Upper lobe of left lung (tissue), 6 donors: ENCODE measurements around the gene PRMT3. TPM values are rescaled to one million over a fixed set of nuclear protein-coding genes. Genes with fewer than 3 reads are reported as not detected.

Experiments
- ATAC-seq, 2 donors: fragments of 200-7000 bp; cut with Tn5 transposase; one replicate each; pipeline ENCODE4 v1.9.1; 2022; ENCODE audit warnings: mild to moderate bottlenecking in 2 of 2, moderate library complexity in 2 of 2; ENCODE audit not compliant: low FRiP score in 2 of 2
- DNase-seq, 2 donors: peaks; one replicate each; pipeline ENCODE4 v3.0.0-alpha.2; 2019 to 2020
- H3K27ac ChIP-seq, 4 donors: fragments of 200-600 bp; sonication (generic); one replicate each; pipeline ENCODE4 v1.5.1; 2016 to 2019
- H3K27me3 ChIP-seq, 4 donors: fragments of 200-600 bp; sonication (generic); one replicate each; pipeline ENCODE4 v1.5.1; 2017 to 2019
- H3K36me3 ChIP-seq, 4 donors: fragments of 200-600 bp; sonication (generic); one replicate each; pipeline ENCODE4 v1.5.1; 2016 to 2019
- H3K4me1 ChIP-seq, 4 donors: fragments of 200-600 bp; sonication (generic); one replicate each; pipeline ENCODE4 v1.5.1; 2018 to 2019
- H3K4me3 ChIP-seq, 4 donors: fragments of 200-600 bp; sonication (generic); one replicate each; pipeline ENCODE4 v1.5.1; 2017 to 2019; ENCODE audit warnings: mild to moderate bottlenecking in 2 of 4, moderate library complexity in 1 of 4
- H3K9me3 ChIP-seq, 4 donors: fragments of 200-600 bp; sonication (generic); one replicate each; pipeline ENCODE4 v1.5.1; 2018 to 2019
- CTCF ChIP-seq, 6 experiments: fragments of 450-650 bp in 4 of 6; fragments of 200-600 bp in 2 of 6; sonication (generic) in 2 of 6; IDR thresholded peaks; one replicate each; pipeline ENCODE4 v1.5.1; 2016 to 2019; ENCODE audit warnings: antibody characterized with exemption in 6 of 6
- EP300 ChIP-seq, 4 donors: sonication (generic); formaldehyde crosslinking; IDR thresholded peaks; one replicate each; pipeline ENCODE4 v1.5.1; 2017; ENCODE audit warnings: antibody characterized with exemption in 4 of 4, control low read depth in 2 of 4
- POLR2A ChIP-seq, 4 donors: fragments of 450-650 bp; IDR thresholded peaks; one replicate each; pipeline ENCODE4 v1.5.1; 2016 to 2017; ENCODE audit warnings: antibody characterized with exemption in 4 of 4, mild to moderate bottlenecking in 2 of 4
- POLR2AphosphoS5 ChIP-seq, 2 donors: sonication (generic); formaldehyde crosslinking; IDR thresholded peaks; one replicate each; pipeline ENCODE4 v1.5.1; 2017; ENCODE audit warnings: antibody characterized with exemption in 2 of 2
- WGBS, 2 donors: methylation state at CpG; one replicate each; pipeline ENCODE4 v1.1.5; 2017 to 2018; 5-methylcytosine and 5-hydroxymethylcytosine counted together
- total RNA-seq, 6 donors: library from RNA; depleted of rRNA in 4 of 6; stranded (reverse); fragments of >200 nt in 4 of 6; gene quantifications; one replicate each; pipeline versions ENCODE4 v1.1.0 to v1.2.1, GENCODE V29; 2016 to 2021
- donor health status: DM: no; HTN: no; CAD: no; lungs with moderate emphysema.
- donor health status: DM: no; HTN: yes; CAD: no; lungs with severe emphysema.

PRMT3 gene
- total RNA-seq, 6 donors from 2014 or later: 7.6 to 31.4 (median 13.1) TPM

GRCh38 chr11:20367313-20367948, 20.1 kb upstream of the PRMT3 start:
- Histone ChIP-seq H3K4me3 (no peak overlapping the region), H3K27me3 (no peaks in the 10 kb centered on the region), H3K9me3 (no peaks in the 10 kb centered on the region), H3K4me1 (peaks cover 12 to 27% (median 24%) of the 10 kb centered on the region in 4 donors), H3K27ac (no peak overlapping the region), H3K36me3 (peaks cover 0 to 23% (median 5%) of the 10 kb centered on the region in 4 donors)
- DNase-seq (no peak), ATAC-seq (peak in 1 of 2 donors; percentile 57)
- 77 to 82% methylated on average over 9 of the region's 9 CpGs for WGBS, 2 donors
- TF ChIP-seq EP300 (IDR thresholded peaks at IDR 0.05) (no peak), POLR2AphosphoS5 (IDR thresholded peaks at IDR 0.05) (no peak), CTCF (IDR thresholded peaks at IDR 0.05) (no peak), POLR2A (IDR thresholded peaks at IDR 0.05) (no peak)

- H3K27ac ChIP-seq: no peak overlapping the region
- peaks cover 12 to 25% (median 20%) of the 10 kb centered on the region in 4 donors for H3K4me1 ChIP-seq
- TF ChIP-seq EP300 (IDR thresholded peaks at IDR 0.05) (no peak), CTCF (IDR thresholded peaks at IDR 0.05) (no peak), POLR2AphosphoS5 (IDR thresholded peaks at IDR 0.05) (no peak), POLR2A (IDR thresholded peaks at IDR 0.05) (no peak)
- H3K36me3 ChIP-seq: peaks cover 0 to 23% (median 5%) of the 10 kb centered on the region in 4 donors
- DNase-seq (no peak), ATAC-seq (no peak)
- no peaks in the 10 kb centered on the region for H3K9me3 ChIP-seq
- H3K4me3 ChIP-seq: no peak overlapping the region
- H3K27me3 ChIP-seq: no peaks in the 10 kb centered on the region
These were observed 19.1 kb upstream of the PRMT3 start for GRCh38 chr11:20368438-20368837.

- Histone ChIP-seq H3K9me3 (no peaks in the 10 kb centered on the region), H3K4me1 (peaks cover 7 to 18% (median 13%) of the 10 kb centered on the region in 4 donors), H3K4me3 (no peak overlapping the region), H3K27me3 (no peaks in the 10 kb centered on the region), H3K27ac (no peak overlapping the region), H3K36me3 (peaks cover 0 to 30% (median 5%) of the 10 kb centered on the region in 4 donors)
- no peak for TF ChIP-seq CTCF (IDR thresholded peaks at IDR 0.05)
- no peak for TF ChIP-seq EP300 (IDR thresholded peaks at IDR 0.05)
- TF ChIP-seq POLR2AphosphoS5 (IDR thresholded peaks at IDR 0.05): no peak
- TF ChIP-seq POLR2A (IDR thresholded peaks at IDR 0.05): no peak
- DNase-seq (no peak), ATAC-seq (no peak)
These were observed 17.7 kb upstream of the PRMT3 start for GRCh38 chr11:20369826-20370225.

GRCh38 chr11:20372081-20372626, 15.4 kb upstream of the PRMT3 start:
- peaks cover 7 to 44% (median 13%) of the 10 kb centered on the region in 4 donors for H3K36me3 ChIP-seq
- 78% methylated on average over 5 of the region's 5 CpGs for WGBS, 2 donors
- TF ChIP-seq POLR2AphosphoS5 (IDR thresholded peaks at IDR 0.05): no peak
- TF ChIP-seq POLR2A (IDR thresholded peaks at IDR 0.05): no peak
- no peak for TF ChIP-seq CTCF (IDR thresholded peaks at IDR 0.05)
- TF ChIP-seq EP300 (IDR thresholded peaks at IDR 0.05): no peak

GRCh38 chr11:20373147-20373546, 14.4 kb upstream of the PRMT3 start:
- Histone ChIP-seq H3K36me3 (peaks cover 7 to 48% (median 18%) of the 10 kb centered on the region in 4 donors), H3K4me3 (no peak overlapping the region), H3K9me3 (no peaks in the 10 kb centered on the region), H3K27me3 (no peaks in the 10 kb centered on the region), H3K4me1 (no peaks in the 10 kb centered on the region), H3K27ac (no peak overlapping the region)
- DNase-seq (no peak), ATAC-seq (no peak)
- WGBS, 2 donors: 91 to 92% methylated on average over 13 of the region's 13 CpGs
- TF ChIP-seq CTCF (IDR thresholded peaks at IDR 0.05): no peak
- TF ChIP-seq POLR2AphosphoS5 (IDR thresholded peaks at IDR 0.05): no peak
- no peak for TF ChIP-seq POLR2A (IDR thresholded peaks at IDR 0.05)

More at GRCh38 chr11:20372081-20372626, 15.4 kb upstream of the PRMT3 start:
- H3K9me3 ChIP-seq: no peaks in the 10 kb centered on the region
- no peak for DNase-seq
- no peak for ATAC-seq
- H3K4me3 ChIP-seq: no peak overlapping the region
- peaks cover 0 to 4% (median 2%) of the 10 kb centered on the region in 4 donors for H3K4me1 ChIP-seq
- H3K27ac ChIP-seq: no peak overlapping the region
- no peaks in the 10 kb centered on the region for H3K27me3 ChIP-seq
